NOMO-1 (cell line): Measurements from ENCODE around the gene BTBD9.
"Not testable (repeated sequence)": the region's sequence is repeated elsewhere in the genome, so short reads cannot be mapped to it uniquely, and the experiment has no call there.

Experiments
- DNase-seq, 2 experiments: peaks; one replicate each; lab custom pipeline; 2025; ENCODE audit not compliant: unreplicated experiment in 2 of 2; lab: John Stamatoyannopoulos, UW

The BTBD9 gene

GRCh38 chr6:38353310-38354036 is 286.3 kb downstream of the BTBD9 start:
- no peak for DNase-seq

- no peak for DNase-seq
Observed at GRCh38 chr6:38352636-38353035, 287.1 kb downstream of the BTBD9 start.

- DNase-seq, result no peak
Observed at GRCh38 chr6:38350942-38351341, 288.8 kb downstream of the BTBD9 start.

GRCh38 chr6:38350220-38350619 is 289.5 kb downstream of the BTBD9 start:
- no peak for DNase-seq

GRCh38 chr6:38349795-38350194 is 289.9 kb downstream of the BTBD9 start:
- no peak for DNase-seq

- no peak for DNase-seq
Observed at GRCh38 chr6:38349221-38349620, 290.5 kb downstream of the BTBD9 start.

- no peak for DNase-seq
Observed at GRCh38 chr6:38348371-38348770, 291.4 kb downstream of the BTBD9 start.

GRCh38 chr6:38347829-38348228 is 291.9 kb downstream of the BTBD9 start:
- DNase-seq, result not testable (repeated sequence)

- DNase-seq, result no peak
Observed at GRCh38 chr6:38346291-38347079, 293.2 kb downstream of the BTBD9 start.

GRCh38 chr6:38345586-38345985 is 294.1 kb downstream of the BTBD9 start:
- DNase-seq, result no peak

GRCh38 chr6:38341496-38341895 is 298.2 kb downstream of the BTBD9 start:
- DNase-seq, result no peak

GRCh38 chr6:38339914-38340313 is 299.8 kb downstream of the BTBD9 start:
- DNase-seq, result no peak

GRCh38 chr6:38337819-38338465 is 301.8 kb downstream of the BTBD9 start:
- DNase-seq, result no peak

GRCh38 chr6:38336922-38337321 is 302.8 kb downstream of the BTBD9 start:
- DNase-seq, result no peak

- DNase-seq, result no peak
Observed at GRCh38 chr6:38326837-38327236, 312.9 kb downstream of the BTBD9 start.

GRCh38 chr6:38323216-38323615 is 316.5 kb downstream of the BTBD9 start:
- DNase-seq, result no peak

GRCh38 chr6:38322138-38322537 is 317.6 kb downstream of the BTBD9 start:
- DNase-seq, result no peak

GRCh38 chr6:38320843-38321242 is 318.9 kb downstream of the BTBD9 start:
- DNase-seq, result no peak

GRCh38 chr6:38320358-38320757 is 319.4 kb downstream of the BTBD9 start:
- no peak for DNase-seq

GRCh38 chr6:38319256-38320212 is 320.2 kb downstream of the BTBD9 start:
- no peak for DNase-seq
